IPS DF 6.9 (cell line): ENCODE measurements around the gene COQ8A.
"Not testable (repeated sequence)": the region's sequence is repeated elsewhere in the genome, so short reads cannot be mapped to it uniquely, and the experiment has no call there.

Source experiments
- DNase-seq: peaks from one replicate; pipeline ENCODE4 v3.0.0-alpha.2; 2013; ENCODE audit warnings: low read depth, low spot score
- H3K27ac ChIP-seq: one replicate; pipeline ENCODE4 v1.5.1; 2013; ENCODE audit warnings: low read length, control low read depth
- H3K27me3 ChIP-seq: 2 replicates; pipeline ENCODE4 v1.6.1; 2013; ENCODE audit warnings: mild to moderate bottlenecking, low read length; ENCODE audit not compliant: control insufficient read depth, insufficient read depth
- H3K36me3 ChIP-seq: 2 replicates; pipeline ENCODE4 v1.6.1; 2013; ENCODE audit warnings: low read length; ENCODE audit not compliant: control insufficient read depth, insufficient read depth
- H3K4me1 ChIP-seq: 2 replicates; pipeline ENCODE4 v1.6.1; 2013; ENCODE audit warnings: low read length; ENCODE audit not compliant: control insufficient read depth, insufficient read depth
- H3K4me3 ChIP-seq: 2 replicates; pipeline ENCODE4 v1.5.1; 2013; ENCODE audit warnings: mild to moderate bottlenecking, low read length
- H3K9me3 ChIP-seq: 2 replicates; pipeline ENCODE4 v1.6.1; 2013; ENCODE audit warnings: low read length, inconsistent platforms; ENCODE audit not compliant: control insufficient read depth, insufficient read depth
- WGBS: extraction: QIAGEN DNeasy Blood & Tissue Kit; methylation state at CpG from one replicate; pipeline ENCODE4 v1.1.7; 2013; ENCODE audit warnings: mixed read lengths, missing lambda C conversion rate; ENCODE audit not compliant: insufficient read length, insufficient coverage; 5-methylcytosine and 5-hydroxymethylcytosine counted together

COQ8A gene

DNA sequence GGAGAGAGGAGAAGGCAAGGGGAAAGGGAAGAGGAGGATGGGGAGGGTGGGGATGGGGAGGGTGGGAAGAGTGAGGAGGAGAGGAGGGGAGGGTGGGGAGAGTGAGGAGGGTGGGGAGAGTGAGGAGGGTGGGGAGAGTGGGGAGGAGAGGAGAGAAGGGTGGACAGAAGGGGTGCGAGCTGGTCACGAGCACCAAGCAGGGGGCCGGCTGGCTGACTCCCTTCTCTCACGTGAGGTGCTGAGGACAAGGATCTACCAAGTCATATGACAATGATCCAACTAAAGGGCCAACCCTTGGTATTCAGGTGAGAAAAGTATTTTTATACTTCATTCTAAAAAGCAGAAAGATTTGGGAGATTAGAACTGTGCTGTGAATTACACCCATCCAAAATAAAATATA is 51.8 kb downstream of the COQ8A start:
- WGBS = no CpG with 5 or more reads among the region's 4 CpGs
- Histone ChIP-seq H3K4me3 (no peak overlapping the region), H3K36me3 (peaks cover 3% of the 10 kb centered on the region), H3K4me1 (no peaks in the 10 kb centered on the region), H3K27me3 (no peaks in the 10 kb centered on the region), H3K9me3 (no peaks in the 10 kb centered on the region), H3K27ac (no peak overlapping the region)
- no peak for DNase-seq

DNA sequence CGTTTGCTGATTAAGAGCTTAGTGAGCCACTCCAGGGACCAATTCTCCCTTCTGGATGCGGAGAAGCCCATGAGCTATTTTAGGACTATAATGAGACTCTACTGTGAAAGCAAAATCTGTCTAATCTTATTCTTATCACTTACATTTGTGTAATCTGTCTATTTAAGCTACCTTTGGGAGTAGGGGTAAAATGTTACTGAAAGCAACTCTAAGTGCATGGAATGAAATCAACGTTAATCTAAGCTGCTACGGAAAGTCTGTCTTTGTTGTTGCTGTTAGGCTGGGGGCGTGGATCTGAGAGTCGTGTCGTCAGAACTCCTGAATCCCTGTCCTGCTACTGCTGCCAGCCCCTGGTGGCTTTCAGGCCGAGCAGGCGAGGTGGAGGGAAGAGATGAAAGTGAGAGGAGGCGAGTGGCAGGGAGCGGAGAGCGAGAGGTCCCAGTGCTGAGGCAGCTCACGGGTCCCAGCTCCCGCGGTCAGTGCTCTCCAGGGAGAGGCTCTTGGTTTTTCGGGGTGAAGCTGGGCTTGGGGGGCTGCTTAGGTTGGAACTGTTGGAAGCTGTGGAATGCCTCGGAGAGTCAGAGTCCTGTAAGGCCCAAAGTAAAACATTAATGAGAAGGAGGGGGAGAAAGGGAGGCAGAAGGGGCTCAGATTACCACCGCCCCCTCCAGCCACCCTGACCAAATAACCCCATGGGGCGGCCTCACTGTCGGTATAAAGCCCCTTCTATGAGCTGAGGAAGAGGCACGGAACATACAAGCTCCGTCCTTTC is 53.9 kb downstream of the COQ8A start:
- no peaks in the 10 kb centered on the region for H3K4me1 ChIP-seq
- H3K9me3 ChIP-seq = no peaks in the 10 kb centered on the region
- H3K36me3 ChIP-seq = no peaks in the 10 kb centered on the region; the same call in none of the 2 replicates
- H3K27me3 ChIP-seq = no peaks in the 10 kb centered on the region
- WGBS = no CpG with 5 or more reads among the region's 22 CpGs
- no peak overlapping the region for H3K27ac ChIP-seq
- H3K4me3 ChIP-seq = no peak overlapping the region
- no peak for DNase-seq

GRCh38 chr1:226994586-226995364 is 54.7 kb downstream of the COQ8A start:
- Histone ChIP-seq H3K4me3 (no peak overlapping the region), H3K4me1 (no peaks in the 10 kb centered on the region), H3K27ac (no peak overlapping the region), H3K27me3 (no peaks in the 10 kb centered on the region), H3K9me3 (no peaks in the 10 kb centered on the region), H3K36me3 (no peaks in the 10 kb centered on the region; the same call in 1 of the 2 replicates)
- no CpG with 5 or more reads among the region's 18 CpGs for WGBS
- no peak for DNase-seq

DNA sequence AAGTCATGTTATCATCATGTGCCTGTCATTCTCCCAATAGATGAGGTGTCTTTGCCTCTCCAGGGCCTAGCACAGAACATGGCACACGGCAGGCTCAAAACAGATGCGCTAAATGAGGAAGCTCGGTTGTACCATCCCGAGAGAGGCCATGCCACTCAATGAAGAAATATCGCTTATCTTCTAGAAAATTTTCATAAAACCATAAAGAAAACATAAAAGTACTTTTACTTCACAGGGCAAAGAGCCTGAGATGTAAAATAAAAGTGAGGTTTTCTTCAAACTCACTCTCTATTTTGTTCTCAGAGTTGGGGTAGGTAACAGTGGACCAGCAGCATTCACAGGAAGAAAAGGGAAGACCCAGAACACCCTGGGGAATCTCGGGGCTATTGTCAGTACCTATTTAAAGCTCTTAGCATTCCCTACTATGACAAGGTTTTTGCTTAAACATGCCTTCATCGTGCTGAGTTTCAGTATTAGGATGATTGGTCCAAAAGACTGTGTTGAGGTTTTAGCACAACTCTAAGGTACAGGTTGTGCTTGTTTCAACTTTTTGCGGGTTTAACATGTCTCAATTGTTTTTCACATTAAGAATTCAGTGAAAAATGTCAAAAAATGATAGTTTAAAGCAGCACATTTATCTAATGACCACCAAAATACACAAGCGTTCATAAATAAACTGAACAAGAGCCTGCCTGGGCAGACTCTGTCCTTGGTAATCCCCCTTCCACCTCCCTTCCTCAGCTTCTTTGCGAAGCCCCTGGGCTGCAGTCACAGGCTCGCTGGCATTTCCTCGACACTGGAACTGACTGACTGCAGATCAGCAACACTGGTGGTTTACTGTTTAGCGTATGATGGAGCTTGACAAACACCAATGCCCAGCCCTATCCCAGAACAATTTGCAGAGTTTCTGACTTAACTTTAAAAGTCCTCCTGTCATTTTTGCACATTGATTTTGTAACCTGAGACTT is 55.6 kb downstream of the COQ8A start:
- no peak overlapping the region for H3K27ac ChIP-seq
- no peaks in the 10 kb centered on the region for H3K9me3 ChIP-seq
- no CpG with 5 or more reads among the region's 13 CpGs for WGBS
- no peaks in the 10 kb centered on the region for H3K27me3 ChIP-seq
- no peak overlapping the region for H3K4me3 ChIP-seq
- H3K4me1 ChIP-seq = no peaks in the 10 kb centered on the region
- H3K36me3 ChIP-seq = no peaks in the 10 kb centered on the region; the same call in 1 of the 2 replicates
- no peak for DNase-seq

DNA sequence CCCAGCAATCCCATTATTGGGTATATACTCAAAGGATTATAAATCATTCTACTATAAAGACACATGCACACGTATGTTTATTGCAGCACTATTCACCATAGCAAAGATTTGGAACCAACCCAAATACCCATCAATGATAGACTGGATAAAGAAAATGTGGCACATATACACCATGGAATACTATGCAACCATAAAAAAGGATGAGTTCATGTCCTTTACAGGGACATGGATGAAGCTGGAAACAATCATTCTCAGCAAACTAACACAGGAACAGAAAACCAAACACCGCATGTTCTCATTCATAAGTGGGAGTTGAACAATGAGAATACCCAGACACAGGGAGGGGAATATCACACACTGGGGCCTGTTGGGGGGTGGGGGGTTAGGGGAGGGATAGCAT is 59.5 kb downstream of the COQ8A start:
- DNase-seq, H3K9me3 ChIP-seq, H3K4me1 ChIP-seq, H3K36me3 ChIP-seq, H3K4me3 ChIP-seq, H3K27ac ChIP-seq, H3K27me3 ChIP-seq: not testable (repeated sequence)
- WGBS = no CpG with 5 or more reads among the region's 2 CpGs

DNA sequence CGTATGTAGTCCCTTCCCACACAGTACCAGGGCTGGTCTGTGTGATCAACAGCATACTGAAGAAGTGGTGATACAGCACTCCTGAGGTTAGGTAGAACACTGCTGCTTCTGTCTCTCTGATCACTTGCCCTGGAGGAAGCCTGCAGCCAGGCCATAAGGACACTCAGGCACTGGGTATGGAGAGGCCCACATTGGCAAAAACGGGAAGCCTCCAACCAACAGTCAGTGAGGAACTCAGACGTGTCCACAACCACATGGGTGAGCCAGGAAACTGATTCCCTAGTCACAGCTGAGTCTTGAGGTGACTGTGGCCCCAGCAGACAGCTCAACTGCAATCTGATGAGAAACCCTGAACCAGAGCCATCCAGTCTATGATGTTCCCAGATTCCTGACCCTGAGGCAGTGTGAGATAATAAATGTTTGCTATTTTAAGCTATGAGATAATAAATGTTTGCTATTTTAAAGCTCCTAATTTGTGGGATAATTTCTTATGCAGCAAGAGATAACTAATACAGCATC is 62.5 kb downstream of the COQ8A start:
- H3K27me3 ChIP-seq = no peaks in the 10 kb centered on the region
- H3K4me1 ChIP-seq = no peaks in the 10 kb centered on the region
- H3K27ac ChIP-seq = no peak overlapping the region
- no peak overlapping the region for H3K4me3 ChIP-seq
- H3K36me3 ChIP-seq = no peaks in the 10 kb centered on the region
- no CpG with 5 or more reads among the region's 3 CpGs for WGBS
- H3K9me3 ChIP-seq = no peaks in the 10 kb centered on the region
- no peak for DNase-seq

DNA sequence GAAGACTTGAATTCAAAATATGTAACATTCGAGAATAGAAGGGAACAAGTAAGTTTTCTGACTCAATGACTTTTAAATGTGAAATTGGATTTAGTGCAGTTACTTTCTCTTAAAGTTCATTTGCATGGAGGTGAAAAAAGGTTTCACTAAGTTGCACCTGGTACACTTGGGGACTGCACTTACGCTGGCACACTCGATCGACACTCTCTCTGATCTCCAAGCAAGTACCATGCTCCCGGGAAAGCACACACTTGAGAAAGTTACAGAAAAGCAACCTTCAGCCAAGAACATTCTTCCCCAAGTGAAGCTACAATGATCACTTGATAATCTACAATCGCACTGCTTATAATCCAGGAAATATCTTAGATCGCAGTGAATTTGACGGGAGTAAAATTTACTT is 63.1 kb downstream of the COQ8A start:
- Histone ChIP-seq H3K27me3 (no peaks in the 10 kb centered on the region), H3K9me3 (no peaks in the 10 kb centered on the region), H3K36me3 (no peaks in the 10 kb centered on the region), H3K27ac (no peak overlapping the region), H3K4me1 (no peaks in the 10 kb centered on the region), H3K4me3 (no peak overlapping the region)
- WGBS = no CpG with 5 or more reads among the region's 8 CpGs
- no peak for DNase-seq

GRCh38 chr1:227004796-227005195 is 64.7 kb downstream of the COQ8A start:
- H3K27ac ChIP-seq = no peak overlapping the region
- H3K9me3 ChIP-seq = no peaks in the 10 kb centered on the region
- no peaks in the 10 kb centered on the region for H3K4me1 ChIP-seq
- no peak for DNase-seq
- no peaks in the 10 kb centered on the region for H3K27me3 ChIP-seq
- no CpG with 5 or more reads among the region's 8 CpGs for WGBS
- no peak overlapping the region for H3K4me3 ChIP-seq
- no peaks in the 10 kb centered on the region for H3K36me3 ChIP-seq

GRCh38 chr1:227006226-227006796 is 66.2 kb downstream of the COQ8A start:
- Histone ChIP-seq H3K9me3 (no peaks in the 10 kb centered on the region), H3K27me3 (no peaks in the 10 kb centered on the region), H3K4me1 (no peaks in the 10 kb centered on the region), H3K36me3 (no peaks in the 10 kb centered on the region), H3K4me3 (no peak overlapping the region), H3K27ac (no peak overlapping the region)
- no CpG with 5 or more reads among the region's 5 CpGs for WGBS
- DNase-seq = no peak

DNA sequence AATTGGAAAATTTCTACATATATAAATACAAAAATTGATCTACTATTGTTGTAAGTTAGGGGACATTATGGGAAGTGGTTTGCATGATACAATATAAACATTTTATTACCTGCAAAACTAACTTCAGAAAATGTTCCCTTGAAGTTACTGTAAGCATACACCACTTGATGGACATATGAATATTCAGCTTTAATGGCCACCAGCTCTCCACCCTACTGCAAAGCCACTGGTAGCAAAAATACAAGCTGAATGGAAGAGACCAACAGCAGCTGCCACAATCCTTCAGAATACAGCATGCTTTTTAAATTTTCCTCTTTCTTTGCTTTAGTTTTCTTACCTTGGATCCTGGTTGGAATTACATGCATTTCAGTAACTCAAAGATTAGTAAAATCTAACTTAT is 69.8 kb downstream of the COQ8A start:
- Histone ChIP-seq H3K4me1 (no peaks in the 10 kb centered on the region), H3K9me3 (no peaks in the 10 kb centered on the region), H3K4me3 (no peak overlapping the region), H3K27me3 (no peaks in the 10 kb centered on the region), H3K27ac (no peak overlapping the region), H3K36me3 (no peaks in the 10 kb centered on the region)
- DNase-seq = no peak
